Colonic mucosa (tissue), 4 donors: Measurements from ENCODE around the gene PDE6B. TPM values are rescaled to one million over a fixed set of nuclear protein-coding genes. Genes with fewer than 3 reads are reported as not detected.
A peak's percentile ranks its signal among the peaks of the same experiment; 100 is the strongest.
"Not testable (repeated sequence)": the region's sequence is repeated elsewhere in the genome, so short reads cannot be mapped to it uniquely, and the experiment has no call there.

Experiments
- DNase-seq: peaks from one replicate; pipeline ENCODE4 v3.0.0-alpha.2; 2020
- H3K27ac ChIP-seq: fragments of 200-600 bp; one replicate; pipeline ENCODE4 v1.8.0; 2021
- H3K27me3 ChIP-seq: fragments of 200-600 bp; one replicate; pipeline ENCODE4 v1.8.0; 2021
- H3K36me3 ChIP-seq: fragments of 200-600 bp; one replicate; pipeline ENCODE4 v1.8.0; 2021
- H3K4me1 ChIP-seq: fragments of 200-600 bp; one replicate; pipeline ENCODE4 v1.8.0; 2021; ENCODE audit warnings: mild to moderate bottlenecking
- H3K4me3 ChIP-seq: fragments of 200-600 bp; one replicate; pipeline ENCODE4 v1.8.0; 2021
- H3K9ac ChIP-seq, 2 donors: one replicate each; pipeline ENCODE4 v1.7.0; 2013; ENCODE audit warnings: control low read depth in 2 of 2, low read depth in 2 of 2, low read length in 2 of 2
- H3K9me3 ChIP-seq: fragments of 200-600 bp; one replicate; pipeline ENCODE4 v1.8.0; 2021
- intact Hi-C: fragments of 100-400 bp; cut with DNase I; formaldehyde crosslinking; loops from one replicate; pipeline ENCODE4 v1.14.1; 2022
- total RNA-seq, 2 donors: library from RNA; stranded (reverse); fragmentation: NEBNext Ultra II Directional in 1 of 2; extraction: Animal tissue kit (Norgen Biotek cat#: 25700) in 1 of 2; gene quantifications; one replicate each; pipeline ENCODE4 v1.2.1, GENCODE V29; 2021
- TF ChIP-seq, protein P1 (sequence below): fragments of 200-600 bp; IDR thresholded peaks from one replicate; pipeline ENCODE4 v1.8.0; 2022; ENCODE audit warnings: antibody characterized with exemption, mild to moderate bottlenecking
- donor health status: healthy.
- donor health status: DM: no; HTN: no; CAD: no.
- donor health status: DM: no; HTN: no; CAD: no.

PDE6B gene
- total RNA-seq, 2 donors from 2014 or later: 1.2 to 2.3 TPM

DNA sequence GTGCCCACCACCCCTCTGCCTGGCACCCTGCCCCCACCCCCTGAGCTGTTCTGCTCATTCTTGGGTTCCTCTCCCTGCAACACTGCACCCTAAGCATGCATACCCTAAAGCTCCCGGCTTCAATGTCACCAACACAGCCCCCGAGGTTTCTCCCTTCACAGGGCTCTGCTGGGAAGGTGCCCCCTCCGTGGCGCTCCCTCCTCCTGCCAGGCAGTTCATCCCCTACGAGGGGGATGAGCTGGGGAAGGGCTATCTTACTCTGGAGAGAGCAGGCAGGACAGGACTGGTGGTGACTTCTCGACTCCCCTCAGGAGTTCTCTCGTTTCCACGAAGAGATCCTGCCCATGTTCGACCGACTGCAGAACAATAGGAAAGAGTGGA, 42.2 kb downstream of the PDE6B start:
- H3K4me1 ChIP-seq: no peaks in the 10 kb centered on the region
- H3K9me3 ChIP-seq: no peaks in the 10 kb centered on the region
- H3K27me3 ChIP-seq: no peaks in the 10 kb centered on the region
- TF ChIP-seq, protein P1, sequence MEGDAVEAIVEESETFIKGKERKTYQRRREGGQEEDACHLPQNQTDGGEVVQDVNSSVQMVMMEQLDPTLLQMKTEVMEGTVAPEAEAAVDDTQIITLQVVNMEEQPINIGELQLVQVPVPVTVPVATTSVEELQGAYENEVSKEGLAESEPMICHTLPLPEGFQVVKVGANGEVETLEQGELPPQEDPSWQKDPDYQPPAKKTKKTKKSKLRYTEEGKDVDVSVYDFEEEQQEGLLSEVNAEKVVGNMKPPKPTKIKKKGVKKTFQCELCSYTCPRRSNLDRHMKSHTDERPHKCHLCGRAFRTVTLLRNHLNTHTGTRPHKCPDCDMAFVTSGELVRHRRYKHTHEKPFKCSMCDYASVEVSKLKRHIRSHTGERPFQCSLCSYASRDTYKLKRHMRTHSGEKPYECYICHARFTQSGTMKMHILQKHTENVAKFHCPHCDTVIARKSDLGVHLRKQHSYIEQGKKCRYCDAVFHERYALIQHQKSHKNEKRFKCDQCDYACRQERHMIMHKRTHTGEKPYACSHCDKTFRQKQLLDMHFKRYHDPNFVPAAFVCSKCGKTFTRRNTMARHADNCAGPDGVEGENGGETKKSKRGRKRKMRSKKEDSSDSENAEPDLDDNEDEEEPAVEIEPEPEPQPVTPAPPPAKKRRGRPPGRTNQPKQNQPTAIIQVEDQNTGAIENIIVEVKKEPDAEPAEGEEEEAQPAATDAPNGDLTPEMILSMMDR: no peak
- no peak overlapping the region for H3K9ac ChIP-seq
- H3K4me3 ChIP-seq: no peak overlapping the region
- intact Hi-C loops: no loop called here
- DNase-seq: no peak
- peaks cover 6% of the 10 kb centered on the region for H3K36me3 ChIP-seq
- no peak overlapping the region for H3K27ac ChIP-seq

DNA sequence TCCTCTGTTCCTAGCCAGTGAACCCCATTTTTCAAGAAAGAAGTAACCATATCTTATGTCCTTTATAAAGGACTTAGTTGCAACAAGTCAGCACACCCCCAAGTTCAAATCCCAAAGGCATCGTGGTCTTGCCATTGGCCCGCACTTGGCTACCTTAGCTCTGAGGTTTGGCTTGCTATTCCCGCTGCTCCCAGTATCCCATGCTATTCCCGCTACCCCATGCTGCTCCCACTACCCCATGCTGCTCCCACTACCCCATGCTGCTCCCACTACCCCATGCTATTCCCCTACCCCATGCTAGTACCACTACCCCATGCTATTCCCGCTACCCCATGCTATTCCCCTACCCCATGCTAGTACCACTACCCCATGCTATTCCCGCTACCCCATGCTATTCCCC, 42.8 kb downstream of the PDE6B start:
- intact Hi-C loops, H3K9ac ChIP-seq, H3K27ac ChIP-seq, H3K4me1 ChIP-seq, DNase-seq, H3K36me3 ChIP-seq, H3K9me3 ChIP-seq, H3K27me3 ChIP-seq, H3K4me3 ChIP-seq: not testable (repeated sequence)

DNA sequence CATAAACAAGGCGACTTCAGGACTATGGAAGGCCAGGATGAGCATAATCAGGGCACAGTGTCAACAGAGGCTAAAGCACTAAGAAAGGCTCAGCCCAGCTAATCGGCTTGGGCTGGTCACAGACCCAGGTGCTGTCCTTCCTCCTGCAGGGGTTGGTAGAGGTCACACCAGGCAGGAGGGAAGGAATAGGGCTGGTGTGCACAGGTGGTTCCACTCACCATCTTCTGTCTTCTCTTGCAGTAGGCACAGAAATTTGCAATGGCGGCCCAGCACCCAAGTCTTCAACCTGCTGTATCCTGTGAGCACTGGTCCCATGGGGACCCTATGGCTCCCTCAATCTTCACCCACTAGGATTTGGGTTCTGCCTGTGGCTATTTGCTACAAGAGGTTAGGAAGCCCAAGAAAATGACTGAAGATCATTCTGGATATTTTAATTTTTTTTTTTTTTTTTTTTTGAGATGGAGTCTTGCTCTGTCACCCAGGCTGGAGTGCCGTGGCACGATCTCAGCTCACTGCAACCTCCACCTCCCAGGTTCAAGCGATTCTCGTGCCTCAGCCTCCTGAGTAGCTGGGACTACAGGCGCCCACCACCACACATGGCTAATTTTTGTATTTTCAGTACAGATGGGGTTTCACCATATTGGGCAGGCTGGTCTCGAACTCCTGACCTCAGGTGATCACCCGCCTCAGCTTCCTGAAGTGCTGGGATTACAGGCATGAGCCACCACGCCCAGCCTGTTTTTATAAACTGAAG, 44.6 kb downstream of the PDE6B start:
- DNase-seq, intact Hi-C loops, H3K9me3 ChIP-seq, H3K27me3 ChIP-seq, H3K4me1 ChIP-seq, H3K9ac ChIP-seq, H3K27ac ChIP-seq, H3K36me3 ChIP-seq, H3K4me3 ChIP-seq: not testable (repeated sequence)

DNA sequence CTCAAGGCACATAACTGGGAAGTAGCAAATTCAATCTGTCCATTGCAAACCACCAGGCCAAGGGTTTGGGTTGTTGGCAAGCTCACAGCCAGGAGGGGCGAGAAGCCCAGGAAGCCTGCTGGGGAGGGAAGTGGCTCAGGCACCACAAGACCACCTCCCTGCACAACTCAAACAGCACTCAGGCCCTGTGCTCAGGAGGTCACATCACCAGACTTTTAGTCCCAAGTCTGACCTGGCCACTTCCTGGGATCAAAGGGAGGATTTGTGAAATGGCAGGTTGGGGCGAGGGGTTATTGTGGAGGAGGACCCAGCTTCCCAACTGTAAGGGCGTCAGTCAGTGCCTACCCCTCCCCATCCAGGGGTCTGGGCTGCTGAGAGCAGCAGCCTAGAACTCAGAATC, 46.4 kb downstream of the PDE6B start:
- no peak overlapping the region for H3K9ac ChIP-seq
- no peaks in the 10 kb centered on the region for H3K27me3 ChIP-seq
- TF ChIP-seq, protein P1: no peak
- no peak overlapping the region for H3K4me3 ChIP-seq
- DNase-seq: no peak
- no peaks in the 10 kb centered on the region for H3K4me1 ChIP-seq
- H3K36me3 ChIP-seq: peaks cover 6% of the 10 kb centered on the region
- no peaks in the 10 kb centered on the region for H3K9me3 ChIP-seq
- intact Hi-C loops: no loop called here
- no peak overlapping the region for H3K27ac ChIP-seq

DNA sequence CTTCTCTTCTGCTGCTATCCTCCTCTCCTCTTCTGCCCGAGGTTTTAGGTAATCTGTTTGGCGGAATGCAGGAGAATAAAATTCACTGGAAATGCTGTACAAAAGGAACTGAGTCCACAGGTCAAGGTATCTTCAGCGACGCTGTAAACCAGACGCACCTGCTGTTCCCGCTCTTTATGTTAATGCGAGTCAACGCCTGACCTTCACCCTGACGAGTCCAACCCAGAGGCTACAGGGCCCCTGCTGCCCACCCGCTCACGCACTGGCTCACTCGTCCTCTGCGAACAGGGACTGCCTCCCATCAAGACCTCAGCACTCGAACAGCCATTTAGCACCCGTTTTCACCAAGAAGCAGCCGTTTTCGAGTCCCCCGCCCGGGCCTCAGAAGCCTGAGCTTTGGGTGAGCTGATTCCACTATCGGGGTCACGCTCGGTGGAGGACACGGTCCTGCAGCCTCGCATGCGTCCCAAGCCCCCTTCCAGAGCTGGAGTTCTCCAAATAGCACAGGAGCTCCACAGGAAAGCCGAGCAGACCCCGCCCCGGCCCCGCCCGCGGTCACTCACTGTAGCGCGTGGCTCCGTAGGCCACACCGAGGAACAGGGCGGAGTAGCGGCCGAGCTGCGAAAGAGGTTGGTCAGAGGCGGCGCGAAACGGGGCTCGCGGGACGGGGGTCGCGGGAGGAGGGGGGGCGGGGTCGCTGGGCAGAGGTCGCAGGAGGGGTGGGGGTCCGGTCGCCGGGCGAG, 48.1 kb downstream of the PDE6B start:
- peak; percentile 76 for DNase-seq
- Histone ChIP-seq H3K4me1 (no peaks in the 10 kb centered on the region), H3K9ac (peak overlapping the region; percentile 72 to 81), H3K9me3 (no peaks in the 10 kb centered on the region), H3K27me3 (no peaks in the 10 kb centered on the region), H3K27ac (peak overlapping the region; percentile 95), H3K36me3 (peaks cover 6% of the 10 kb centered on the region), H3K4me3 (peak overlapping the region; percentile 93)
- TF ChIP-seq, protein P1: no peak
- intact Hi-C loops: no loop called here

DNA sequence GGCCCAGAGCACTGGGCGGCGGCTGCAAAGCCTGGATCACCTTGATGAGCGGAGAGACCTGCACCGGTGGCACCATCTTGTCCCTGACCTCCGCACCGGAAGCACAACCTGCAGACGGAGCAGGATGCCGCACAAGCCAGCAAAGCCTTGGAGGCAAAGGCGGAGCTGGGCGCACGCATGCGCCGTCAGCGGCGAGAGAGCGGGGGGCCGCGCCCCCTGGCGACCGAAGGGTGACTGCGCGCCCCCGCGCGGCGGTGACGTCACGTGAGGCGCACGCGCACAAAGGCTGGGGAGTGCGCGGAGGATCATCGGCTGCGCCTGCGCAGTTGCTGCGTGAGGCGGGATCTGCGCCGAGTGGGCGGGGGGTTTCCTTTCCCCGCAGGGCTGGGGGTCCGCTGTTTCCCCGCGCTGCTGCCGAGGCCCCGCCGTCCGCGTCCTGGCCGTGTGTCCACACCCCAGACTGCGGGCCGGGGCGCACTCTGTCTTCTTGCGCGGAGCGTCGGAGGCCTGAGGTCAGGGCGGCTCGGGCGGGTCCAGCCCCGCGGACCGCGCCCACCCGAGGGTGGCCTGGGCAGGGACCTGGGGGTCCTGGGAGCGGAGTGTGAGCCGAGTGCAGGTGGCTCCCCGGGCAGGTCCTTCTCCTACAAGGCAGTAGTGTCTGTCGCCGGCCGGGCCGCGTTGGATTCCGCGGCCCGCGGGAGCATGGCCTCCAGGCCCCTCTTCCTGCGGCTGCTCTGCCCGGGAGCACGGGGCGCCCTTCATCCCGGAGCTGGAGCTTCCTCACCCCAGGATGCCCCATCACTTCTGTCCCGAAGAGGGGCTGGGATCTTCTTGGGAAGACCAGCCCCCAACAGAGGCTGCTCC, 49.0 kb downstream of the PDE6B start, which contains the start of the genes ATP5ME and MYL5:
Gene ATP5ME, minus strand, starts transcription at position 105 of the 864 bp plus-strand sequence. Its CDS starts 29 bp downstream, at position 76.
Gene MYL5, plus strand, starts transcription at position 371 of the 864 bp plus-strand sequence. CDS start 3,485 bp downstream, outside the sequence.
- Histone ChIP-seq H3K9ac (peak within 1 kb of the TSS; percentile 91 to 99), H3K27ac (peak within 1 kb of the TSS; percentile 95), H3K4me1 (no peaks in the 10 kb centered on the region), H3K4me3 (peak within 1 kb of the TSS; percentile 93), H3K36me3 (peaks cover 6% of the 10 kb centered on the region), H3K9me3 (no peaks in the 10 kb centered on the region), H3K27me3 (no peaks in the 10 kb centered on the region)
- intact Hi-C loops: no loop called here
- peak; percentile 96 for DNase-seq
- TF ChIP-seq, protein P1: peak; percentile 94
